ENCODE measurements around the gene ALDH16A1.
"Not testable (repeated sequence)": the region's sequence is repeated elsewhere in the genome, so short reads cannot be mapped to it uniquely, and the experiment has no call there.

DNA sequence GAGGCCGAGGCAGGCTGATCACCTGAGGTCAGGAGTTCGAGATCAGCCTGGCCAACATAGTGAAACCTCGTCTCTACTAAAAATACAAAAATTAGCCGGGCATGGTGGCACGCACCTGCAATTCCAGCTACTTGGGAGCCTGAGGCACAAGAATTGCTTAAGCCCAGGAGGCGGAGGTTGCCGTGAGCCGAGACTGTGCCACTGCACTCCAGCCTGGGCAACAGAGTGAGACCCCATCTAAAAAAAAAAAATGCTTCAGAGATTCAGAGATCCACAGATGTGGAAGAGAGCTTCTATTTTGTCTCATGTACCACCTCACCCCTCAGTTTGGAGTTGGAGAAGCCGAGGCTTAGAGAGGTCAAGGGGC, 20.5 kb downstream of the ALDH16A1 start:
- not testable (repeated sequence) for TF ChIP-seq FOXM1 (IDR thresholded peaks at IDR 0.05; ENCODE audit: low read depth, low read length); ASH2L (IDR thresholded peaks at IDR 0.05; ENCODE audit: borderline replicate concordance, low read depth); CEBPB (IDR thresholded peaks at IDR 0.05; ENCODE audit: borderline replicate concordance in 1 of 2, low read depth in 2 of 2, low read length in 2 of 2); TARDBP (IDR thresholded peaks at IDR 0.05; ENCODE audit: borderline replicate concordance); SUZ12 (IDR thresholded peaks at IDR 0.05; ENCODE audit: unreplicated experiment); MTA2 (IDR thresholded peaks at IDR 0.05; ENCODE audit: low read depth); POLR2AphosphoS5 (IDR thresholded peaks at IDR 0.05; ENCODE audit: low read length); IKZF2 (IDR thresholded peaks at IDR 0.05); SMARCA5 (IDR thresholded peaks at IDR 0.05); ESRRA (IDR thresholded peaks at IDR 0.05; ENCODE audit: low read length)
- TF ChIP-seq, protein P1, sequence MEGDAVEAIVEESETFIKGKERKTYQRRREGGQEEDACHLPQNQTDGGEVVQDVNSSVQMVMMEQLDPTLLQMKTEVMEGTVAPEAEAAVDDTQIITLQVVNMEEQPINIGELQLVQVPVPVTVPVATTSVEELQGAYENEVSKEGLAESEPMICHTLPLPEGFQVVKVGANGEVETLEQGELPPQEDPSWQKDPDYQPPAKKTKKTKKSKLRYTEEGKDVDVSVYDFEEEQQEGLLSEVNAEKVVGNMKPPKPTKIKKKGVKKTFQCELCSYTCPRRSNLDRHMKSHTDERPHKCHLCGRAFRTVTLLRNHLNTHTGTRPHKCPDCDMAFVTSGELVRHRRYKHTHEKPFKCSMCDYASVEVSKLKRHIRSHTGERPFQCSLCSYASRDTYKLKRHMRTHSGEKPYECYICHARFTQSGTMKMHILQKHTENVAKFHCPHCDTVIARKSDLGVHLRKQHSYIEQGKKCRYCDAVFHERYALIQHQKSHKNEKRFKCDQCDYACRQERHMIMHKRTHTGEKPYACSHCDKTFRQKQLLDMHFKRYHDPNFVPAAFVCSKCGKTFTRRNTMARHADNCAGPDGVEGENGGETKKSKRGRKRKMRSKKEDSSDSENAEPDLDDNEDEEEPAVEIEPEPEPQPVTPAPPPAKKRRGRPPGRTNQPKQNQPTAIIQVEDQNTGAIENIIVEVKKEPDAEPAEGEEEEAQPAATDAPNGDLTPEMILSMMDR (IDR thresholded peaks at IDR 0.05 in 2 of 3, conservative IDR thresholded peaks at IDR 0.05 in 1 of 3; ENCODE audit: control insufficient read depth in 2 of 3, extremely low read depth in 1 of 3, insufficient read depth in 1 of 3, low read depth in 3 of 3, low read length in 3 of 3) = not testable (repeated sequence)
- TF ChIP-seq, protein P2, sequence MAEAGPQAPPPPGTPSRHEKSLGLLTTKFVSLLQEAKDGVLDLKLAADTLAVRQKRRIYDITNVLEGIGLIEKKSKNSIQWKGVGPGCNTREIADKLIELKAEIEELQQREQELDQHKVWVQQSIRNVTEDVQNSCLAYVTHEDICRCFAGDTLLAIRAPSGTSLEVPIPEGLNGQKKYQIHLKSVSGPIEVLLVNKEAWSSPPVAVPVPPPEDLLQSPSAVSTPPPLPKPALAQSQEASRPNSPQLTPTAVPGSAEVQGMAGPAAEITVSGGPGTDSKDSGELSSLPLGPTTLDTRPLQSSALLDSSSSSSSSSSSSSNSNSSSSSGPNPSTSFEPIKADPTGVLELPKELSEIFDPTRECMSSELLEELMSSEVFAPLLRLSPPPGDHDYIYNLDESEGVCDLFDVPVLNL (IDR thresholded peaks at IDR 0.05; ENCODE audit: low read depth, low read length) = not testable (repeated sequence)
- TF ChIP-seq, protein P3, sequence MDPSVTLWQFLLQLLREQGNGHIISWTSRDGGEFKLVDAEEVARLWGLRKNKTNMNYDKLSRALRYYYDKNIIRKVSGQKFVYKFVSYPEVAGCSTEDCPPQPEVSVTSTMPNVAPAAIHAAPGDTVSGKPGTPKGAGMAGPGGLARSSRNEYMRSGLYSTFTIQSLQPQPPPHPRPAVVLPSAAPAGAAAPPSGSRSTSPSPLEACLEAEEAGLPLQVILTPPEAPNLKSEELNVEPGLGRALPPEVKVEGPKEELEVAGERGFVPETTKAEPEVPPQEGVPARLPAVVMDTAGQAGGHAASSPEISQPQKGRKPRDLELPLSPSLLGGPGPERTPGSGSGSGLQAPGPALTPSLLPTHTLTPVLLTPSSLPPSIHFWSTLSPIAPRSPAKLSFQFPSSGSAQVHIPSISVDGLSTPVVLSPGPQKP (IDR thresholded peaks at IDR 0.05; ENCODE audit: low read depth, low read length) = not testable (repeated sequence)
- TF ChIP-seq, protein P4, sequence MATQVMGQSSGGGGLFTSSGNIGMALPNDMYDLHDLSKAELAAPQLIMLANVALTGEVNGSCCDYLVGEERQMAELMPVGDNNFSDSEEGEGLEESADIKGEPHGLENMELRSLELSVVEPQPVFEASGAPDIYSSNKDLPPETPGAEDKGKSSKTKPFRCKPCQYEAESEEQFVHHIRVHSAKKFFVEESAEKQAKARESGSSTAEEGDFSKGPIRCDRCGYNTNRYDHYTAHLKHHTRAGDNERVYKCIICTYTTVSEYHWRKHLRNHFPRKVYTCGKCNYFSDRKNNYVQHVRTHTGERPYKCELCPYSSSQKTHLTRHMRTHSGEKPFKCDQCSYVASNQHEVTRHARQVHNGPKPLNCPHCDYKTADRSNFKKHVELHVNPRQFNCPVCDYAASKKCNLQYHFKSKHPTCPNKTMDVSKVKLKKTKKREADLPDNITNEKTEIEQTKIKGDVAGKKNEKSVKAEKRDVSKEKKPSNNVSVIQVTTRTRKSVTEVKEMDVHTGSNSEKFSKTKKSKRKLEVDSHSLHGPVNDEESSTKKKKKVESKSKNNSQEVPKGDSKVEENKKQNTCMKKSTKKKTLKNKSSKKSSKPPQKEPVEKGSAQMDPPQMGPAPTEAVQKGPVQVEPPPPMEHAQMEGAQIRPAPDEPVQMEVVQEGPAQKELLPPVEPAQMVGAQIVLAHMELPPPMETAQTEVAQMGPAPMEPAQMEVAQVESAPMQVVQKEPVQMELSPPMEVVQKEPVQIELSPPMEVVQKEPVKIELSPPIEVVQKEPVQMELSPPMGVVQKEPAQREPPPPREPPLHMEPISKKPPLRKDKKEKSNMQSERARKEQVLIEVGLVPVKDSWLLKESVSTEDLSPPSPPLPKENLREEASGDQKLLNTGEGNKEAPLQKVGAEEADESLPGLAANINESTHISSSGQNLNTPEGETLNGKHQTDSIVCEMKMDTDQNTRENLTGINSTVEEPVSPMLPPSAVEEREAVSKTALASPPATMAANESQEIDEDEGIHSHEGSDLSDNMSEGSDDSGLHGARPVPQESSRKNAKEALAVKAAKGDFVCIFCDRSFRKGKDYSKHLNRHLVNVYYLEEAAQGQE (IDR thresholded peaks at IDR 0.05; ENCODE audit: low read depth, low read length) = not testable (repeated sequence)

Measured in GM12878 (cell line).